ENCODE measurements around the gene MYOM3.

The MYOM3 gene

GRCh38 chr1:24138476-24139221 is 26.7 kb upstream of the MYOM3 start:
- no peak for DNase-seq

GRCh38 chr1:24136956-24137539 is 25.1 kb upstream of the MYOM3 start:
- no peak for DNase-seq

GRCh38 chr1:24134376-24134775 is 22.4 kb upstream of the MYOM3 start:
- DNase-seq: no peak

- DNase-seq: no peak
Measured at GRCh38 chr1:24133819-24134218, 21.9 kb upstream of the MYOM3 start.

GRCh38 chr1:24130385-24130784 is 18.4 kb upstream of the MYOM3 start:
- no peak for DNase-seq

GRCh38 chr1:24127801-24128363 is 15.9 kb upstream of the MYOM3 start:
- no peak for DNase-seq

- DNase-seq: no peak
Measured at GRCh38 chr1:24127134-24127800, 15.3 kb upstream of the MYOM3 start.

- DNase-seq: no peak
Measured at GRCh38 chr1:24126672-24127023, 14.7 kb upstream of the MYOM3 start.

- DNase-seq: no peak
Measured at GRCh38 chr1:24126018-24126671, 14.2 kb upstream of the MYOM3 start.

GRCh38 chr1:24125456-24125855 is 13.5 kb upstream of the MYOM3 start:
- no peak for DNase-seq

GRCh38 chr1:24124980-24125379 is 13.0 kb upstream of the MYOM3 start:
- no peak for DNase-seq

GRCh38 chr1:24123611-24124010 is 11.7 kb upstream of the MYOM3 start:
- no peak for DNase-seq

GRCh38 chr1:24122776-24123175 is 10.8 kb upstream of the MYOM3 start:
- DNase-seq: no peak

- DNase-seq: no peak
Measured at GRCh38 chr1:24121406-24121805, 9.5 kb upstream of the MYOM3 start.

- DNase-seq: no peak
Measured at GRCh38 chr1:24120965-24121364, 9.0 kb upstream of the MYOM3 start.

- no peak for DNase-seq
Measured at GRCh38 chr1:24119859-24120756, 8.2 kb upstream of the MYOM3 start.

GRCh38 chr1:24119489-24119858 is 7.5 kb upstream of the MYOM3 start:
- DNase-seq: no peak

- no peak for DNase-seq
Measured at GRCh38 chr1:24118410-24119242, 6.7 kb upstream of the MYOM3 start.

GRCh38 chr1:24117722-24118409 is 5.9 kb upstream of the MYOM3 start:
- DNase-seq: peak; percentile 54

GRCh38 chr1:24117132-24117531 is 5.2 kb upstream of the MYOM3 start:
- no peak for DNase-seq

GRCh38 chr1:24114753-24115152 is 2.8 kb upstream of the MYOM3 start:
- DNase-seq: no peak

Data from fibroblast of skin of scalp (primary cell).